IMR-90 (cell line): ENCODE results near the gene SPECC1L. TPM values are rescaled to one million over a fixed set of nuclear protein-coding genes. Genes with fewer than 3 reads are reported as not detected.
"Not testable (repeated sequence)": the region's sequence is repeated elsewhere in the genome, so short reads cannot be mapped to it uniquely, and the experiment has no call there.

Experiments
- ATAC-seq: fragments of 200-7000 bp; cut with Tn5 transposase; 2 replicates; pipeline ENCODE4 v1.9.1; 2020; ENCODE audit warnings: low read depth, mild to moderate bottlenecking, moderate library complexity
- BruUV-seq: library from RNA; stranded (reverse); fragments of 400-500 nt; replicated peaks from 2 replicates; lab custom pipeline; 2021; lab: Mats Ljungman, UMichigan
- CTCF ChIA-PET: fragments of 300-600 bp; formaldehyde crosslinking; extraction: SDS; loops from one replicate; lab custom pipeline; 2021; ENCODE audit warnings: antibody characterized with exemption; lab: Yijun Ruan, JAX
- POLR2A ChIA-PET: fragments of 300-600 bp; sonication (Branson Sonifier 250); formaldehyde crosslinking; loops from one replicate; lab custom pipeline; 2022; ENCODE audit warnings: antibody characterized with exemption; ENCODE audit not compliant: unreplicated experiment; lab: Charles Lee
- DNase-seq: peaks from one replicate; pipeline ENCODE4 v3.0.0; 2013
- H2AFZ ChIP-seq: replicated peaks from 2 replicates; pipeline ENCODE3; 2013; ENCODE audit warnings: low read length, mild to moderate bottlenecking; ENCODE audit not compliant: poor library complexity
- H2AK5ac ChIP-seq: 2 replicates; pipeline ENCODE4 v1.6.1; 2013; ENCODE audit warnings: low read depth, low read length, inconsistent platforms
- H2AK9ac ChIP-seq: replicated peaks from 2 replicates; pipeline ENCODE3; 2013; ENCODE audit warnings: mild to moderate bottlenecking, low read depth, low read length, moderate library complexity; ENCODE audit not compliant: poor library complexity
- H2BK120ac ChIP-seq: 2 replicates; pipeline ENCODE4 v1.6.1; 2013; ENCODE audit warnings: low read depth, low read length, inconsistent platforms
- H2BK15ac ChIP-seq: 3 replicates; pipeline ENCODE4 v1.6.1; 2013; ENCODE audit warnings: low read depth, low read length, inconsistent platforms
- H2BK20ac ChIP-seq: 2 replicates; pipeline ENCODE4 v1.6.1; 2013; ENCODE audit warnings: low read depth, mild to moderate bottlenecking, inconsistent platforms, low read length, moderate library complexity
- H2BK5ac ChIP-seq: 2 replicates; pipeline ENCODE4 v1.6.1; 2013; ENCODE audit warnings: mild to moderate bottlenecking, low read depth, low read length, inconsistent platforms; ENCODE audit not compliant: poor library complexity, severe bottlenecking
- H3K14ac ChIP-seq: replicated peaks from 2 replicates; pipeline ENCODE4 v1.6.1; 2013; ENCODE audit warnings: low read depth, low read length, inconsistent platforms
- H3K18ac ChIP-seq: 2 replicates; pipeline ENCODE4 v1.6.1; 2013; ENCODE audit warnings: low read depth, low read length, control low read depth
- H3K23ac ChIP-seq: 2 replicates; pipeline ENCODE4 v1.6.1; 2013; ENCODE audit warnings: low read depth, low read length, inconsistent platforms
- H3K27ac ChIP-seq: 2 replicates; pipeline ENCODE4 v1.5.1; 2013; ENCODE audit warnings: mild to moderate bottlenecking, control low read depth, low read length; ENCODE audit not compliant: insufficient read depth
- H3K27me3 ChIP-seq: 2 replicates; pipeline ENCODE4 v1.6.1; 2013; ENCODE audit warnings: low read length; ENCODE audit not compliant: control insufficient read depth, insufficient read depth
- H3K36me3 ChIP-seq: 2 replicates; pipeline ENCODE4 v1.6.1; 2013; ENCODE audit warnings: low read length, mixed read lengths; ENCODE audit not compliant: control insufficient read depth, insufficient read depth
- H3K4ac ChIP-seq: 2 replicates; pipeline ENCODE4 v1.6.1; 2013; ENCODE audit warnings: low read depth, low read length, inconsistent platforms
- H3K4me1 ChIP-seq: 2 replicates; pipeline ENCODE4 v1.6.1; 2013; ENCODE audit warnings: low read length, mixed read lengths; ENCODE audit not compliant: control insufficient read depth, insufficient read depth
- H3K4me2 ChIP-seq: 2 replicates; pipeline ENCODE4 v1.6.1; 2013; ENCODE audit warnings: low read depth, mild to moderate bottlenecking, control low read depth, low read length, moderate library complexity
- H3K4me3 ChIP-seq: 2 replicates; pipeline ENCODE4 v1.5.1; 2013; ENCODE audit warnings: low read depth, mild to moderate bottlenecking, control low read depth, low read length, moderate library complexity; ENCODE audit not compliant: insufficient read depth
- H3K56ac ChIP-seq: 2 replicates; pipeline ENCODE4 v1.6.1; 2013; ENCODE audit warnings: low read length, inconsistent platforms; ENCODE audit not compliant: insufficient read depth; ENCODE audit errors: extremely low read depth
- H3K79me1 ChIP-seq, 2 experiments: 2 replicates each; pipeline ENCODE4 v1.6.1; 2013; ENCODE audit warnings: low read length in 2 of 2, inconsistent platforms in 1 of 2, low read depth in 1 of 2
- H3K9ac ChIP-seq: 2 replicates; pipeline ENCODE4 v1.6.1; 2013; ENCODE audit warnings: low read depth, low read length, control low read depth
- H3K9me1 ChIP-seq: 2 replicates; pipeline ENCODE4 v1.6.1; 2013; ENCODE audit warnings: low read length, inconsistent platforms; ENCODE audit not compliant: insufficient read depth
- H3K9me3 ChIP-seq: 2 replicates; pipeline ENCODE4 v1.6.1; 2013; ENCODE audit warnings: low read length; ENCODE audit not compliant: control insufficient read depth, insufficient read depth
- H4K20me1 ChIP-seq: 2 replicates; pipeline ENCODE4 v1.6.1; 2013; ENCODE audit warnings: low read length, inconsistent platforms; ENCODE audit not compliant: insufficient read depth
- H4K5ac ChIP-seq: 2 replicates; pipeline ENCODE4 v1.6.1; 2013; ENCODE audit warnings: mild to moderate bottlenecking, low read depth, low read length, control low read depth
- H4K8ac ChIP-seq, 2 experiments: 2 replicates each; pipeline ENCODE4 v1.6.1; 2013; ENCODE audit warnings: low read depth in 2 of 2, low read length in 2 of 2, control low read depth in 1 of 2, inconsistent platforms in 1 of 2
- H4K91ac ChIP-seq: 2 replicates; pipeline ENCODE4 v1.6.1; 2013; ENCODE audit warnings: low read depth, low read length, inconsistent platforms; ENCODE audit not compliant: insufficient read depth
- WGBS, 2 experiments: methylation state at CpG; one replicate each; pipeline versions ENCODE4 v1.1.5 to v1.1.7; 2013; ENCODE audit warnings: missing lambda C conversion rate in 2 of 2; ENCODE audit not compliant: insufficient read length in 1 of 2; ENCODE audit errors: extremely low coverage in 2 of 2; 5-methylcytosine and 5-hydroxymethylcytosine counted together
- dilution Hi-C: fragments of 300-500 bp; cut with HindIII; formaldehyde crosslinking; loops from one replicate; pipeline ENCODE4 v1.14.3; 2018; ENCODE audit warnings: low sequenced_read_pairs; ENCODE audit not compliant: unreplicated experiment
- in situ Hi-C: fragments of 300-500 bp; cut with MboI; formaldehyde crosslinking; loops from 3 replicates; pipeline ENCODE4 v1.14.3; 2019; ENCODE audit warnings: low sequenced_read_pairs, inconsistent platforms, mixed read lengths
- intact Hi-C: fragments of 100-400 bp; cut with micrococcal nuclease; formaldehyde crosslinking; loops from 2 replicates; pipeline ENCODE4 v1.10.0; 2022
- polyA plus RNA-seq, 3 experiments: library from polyadenylated mRNA; depleted of rRNA; stranded (reverse); fragments of >200 nt; gene quantifications; 2 replicates each; pipeline ENCODE4 v1.2.3, GENCODE V29; 2012; ENCODE audit warnings: low replicate concordance in 1 of 3
- total RNA-seq: library from RNA; depleted of rRNA; stranded (reverse); fragments of >200 nt; gene quantifications from 2 replicates; pipeline ENCODE4 v1.2.3, GENCODE V29; 2012

Gene SPECC1L
- total and polyA plus RNA-seq, 2 of the 4 experiments (the other 2 are of a cell fraction): 18.7 to 44.1 TPM

DNA sequence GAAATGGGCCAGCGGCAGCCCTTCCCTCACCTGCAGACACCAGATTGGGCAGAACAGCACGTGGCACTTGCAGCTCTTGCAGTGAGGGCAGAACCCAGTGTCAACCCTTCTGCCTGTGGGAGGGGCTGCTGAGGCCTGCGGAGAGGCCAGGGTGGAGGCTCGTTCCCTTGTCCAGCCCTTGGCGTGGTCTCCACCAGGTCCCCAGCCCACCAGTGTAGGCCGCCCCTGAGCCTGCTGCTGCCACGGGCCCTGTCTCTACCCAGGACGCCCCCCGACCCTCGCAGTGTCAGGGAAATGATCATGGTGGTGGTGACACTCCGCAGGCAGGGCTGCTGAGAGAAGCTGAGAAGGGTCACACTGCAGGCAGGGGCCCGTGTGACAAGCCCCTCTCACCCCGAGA lies 14.5 kb upstream of the SPECC1L start:
- H3K4me2 ChIP-seq, H3K9me1 ChIP-seq, H4K8ac ChIP-seq, H3K23ac ChIP-seq, H2AFZ ChIP-seq, H3K4me1 ChIP-seq, BruUV-seq, intact Hi-C loops, H3K4me3 ChIP-seq, H3K36me3 ChIP-seq, H4K91ac ChIP-seq, H3K14ac ChIP-seq, H3K4ac ChIP-seq, POLR2A ChIA-PET, H3K9ac ChIP-seq, H2BK5ac ChIP-seq, H2BK15ac ChIP-seq, H3K56ac ChIP-seq, dilution Hi-C loops, ATAC-seq, H2BK120ac ChIP-seq, H2AK9ac ChIP-seq, DNase-seq, H3K9me3 ChIP-seq, H2AK5ac ChIP-seq, H3K27me3 ChIP-seq, H2BK20ac ChIP-seq, H4K5ac ChIP-seq, H3K27ac ChIP-seq, H4K20me1 ChIP-seq, H3K18ac ChIP-seq, in situ Hi-C loops, CTCF ChIA-PET, H3K79me1 ChIP-seq: not testable (repeated sequence)
- WGBS, 2 experiments: no CpG with 5 or more reads among the region's 13 CpGs

DNA sequence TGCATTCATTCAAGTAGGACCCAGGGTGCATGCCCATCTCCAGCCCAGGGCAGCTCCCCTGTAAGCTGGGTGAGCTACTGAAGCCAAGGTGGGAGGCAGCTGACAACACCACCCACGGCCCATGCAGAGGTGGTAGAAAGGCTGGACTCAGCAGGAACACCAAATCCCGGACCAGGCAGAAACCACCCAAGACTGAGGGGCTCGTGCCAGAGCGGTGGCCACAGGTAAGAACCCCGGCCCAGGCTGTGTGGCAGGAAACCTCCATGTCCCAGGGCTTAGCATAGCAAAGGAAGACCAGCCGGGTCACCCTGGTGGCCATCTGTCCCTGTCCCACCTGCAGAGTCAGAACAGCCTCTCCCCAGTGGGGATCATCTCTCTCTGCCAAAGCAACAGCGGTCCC lies 13.9 kb upstream of the SPECC1L start:
- H3K18ac ChIP-seq, H3K9ac ChIP-seq, in situ Hi-C loops, H3K9me3 ChIP-seq, H4K5ac ChIP-seq, H3K9me1 ChIP-seq, H2BK120ac ChIP-seq, H3K4ac ChIP-seq, H2BK15ac ChIP-seq, BruUV-seq, DNase-seq, H3K27me3 ChIP-seq, H3K36me3 ChIP-seq, H3K4me1 ChIP-seq, H3K4me2 ChIP-seq, CTCF ChIA-PET, H3K4me3 ChIP-seq, H4K8ac ChIP-seq, H2AK5ac ChIP-seq, POLR2A ChIA-PET, ATAC-seq, H3K27ac ChIP-seq, H3K79me1 ChIP-seq, H4K91ac ChIP-seq, intact Hi-C loops, H2AK9ac ChIP-seq, H3K56ac ChIP-seq, H3K14ac ChIP-seq, H3K23ac ChIP-seq, dilution Hi-C loops, H2BK20ac ChIP-seq, H2AFZ ChIP-seq, H4K20me1 ChIP-seq, H2BK5ac ChIP-seq: not testable (repeated sequence)
- no CpG with 5 or more reads among the region's 7 CpGs for WGBS, 2 experiments
